Testis (tissue), 2 donors: Measurements from ENCODE around the gene TMEM63C.

Experiments used
- CTCF ChIP-seq, 3 experiments: fragments of 450-650 bp in 2 of 3; fragments of 200-600 bp in 1 of 3; sonication (generic) in 1 of 3; IDR thresholded peaks; one replicate each; pipeline ENCODE4 v1.5.1; 2016 to 2019; ENCODE audit warnings: antibody characterized with exemption in 3 of 3, mild to moderate bottlenecking in 2 of 3, moderate library complexity in 1 of 3
- POLR2A ChIP-seq: fragments of 450-650 bp; IDR thresholded peaks from one replicate; pipeline ENCODE4 v1.6.1; 2017; ENCODE audit warnings: antibody characterized with exemption, mild to moderate bottlenecking, moderate library complexity

- TF ChIP-seq CTCF (IDR thresholded peaks at IDR 0.05) (no peak), POLR2A (no peak)
Measured at GRCh38 chr14:77303417-77304156, 122.0 kb downstream of the TMEM63C start.
